ENCODE data around the gene WSB1. TPM values are rescaled to one million over a fixed set of nuclear protein-coding genes. Genes with fewer than 3 reads are reported as not detected.

WSB1 gene
- polyA plus RNA-seq, 2 of the 4 experiments (the other 2 are of a cell fraction): 46.0 to 111 TPM

DNA sequence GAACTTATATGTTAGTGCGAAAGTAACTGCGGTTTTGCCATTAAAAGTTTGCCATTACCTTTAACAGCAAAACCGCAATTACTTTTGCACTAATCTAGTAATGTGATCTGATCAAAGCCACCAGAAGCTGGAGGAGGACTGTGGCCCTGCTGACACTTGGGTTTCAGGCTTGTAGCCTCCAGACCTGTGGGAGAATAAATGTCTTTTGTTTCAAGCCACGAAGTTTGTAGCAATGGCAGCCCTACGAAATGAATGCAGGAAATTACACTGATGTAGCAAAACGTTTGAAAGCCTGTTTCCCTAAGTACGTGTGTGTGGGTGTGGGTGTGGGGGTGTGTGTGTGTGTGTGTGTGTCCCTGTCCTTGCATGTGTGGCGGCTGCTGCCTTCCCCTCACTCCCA is 66.6 kb downstream of the WSB1 start:
- TF ChIP-seq ELK1 (IDR thresholded peaks at IDR 0.05; ENCODE audit: low read depth, low read length): no peak
- TF ChIP-seq NFE2L2 (conservative IDR thresholded peaks at IDR 0.05; ENCODE audit: low read length): no peak
- TF ChIP-seq HOXA7 (CRISPR knock-in tag; IDR thresholded peaks at IDR 0.05): no peak
- TF ChIP-seq BHLHE40 (IDR thresholded peaks at IDR 0.05; ENCODE audit: low read depth, low read length): no peak
- TF ChIP-seq MYC (IDR thresholded peaks at IDR 0.05; ENCODE audit: borderline replicate concordance, low read length): no peak
- TF ChIP-seq MAFK (IDR thresholded peaks at IDR 0.05; ENCODE audit: partially characterized antibody): no peak
- TF ChIP-seq TP53 (CRISPR knock-in tag; IDR thresholded peaks at IDR 0.05): no peak
- TF ChIP-seq, protein P1, sequence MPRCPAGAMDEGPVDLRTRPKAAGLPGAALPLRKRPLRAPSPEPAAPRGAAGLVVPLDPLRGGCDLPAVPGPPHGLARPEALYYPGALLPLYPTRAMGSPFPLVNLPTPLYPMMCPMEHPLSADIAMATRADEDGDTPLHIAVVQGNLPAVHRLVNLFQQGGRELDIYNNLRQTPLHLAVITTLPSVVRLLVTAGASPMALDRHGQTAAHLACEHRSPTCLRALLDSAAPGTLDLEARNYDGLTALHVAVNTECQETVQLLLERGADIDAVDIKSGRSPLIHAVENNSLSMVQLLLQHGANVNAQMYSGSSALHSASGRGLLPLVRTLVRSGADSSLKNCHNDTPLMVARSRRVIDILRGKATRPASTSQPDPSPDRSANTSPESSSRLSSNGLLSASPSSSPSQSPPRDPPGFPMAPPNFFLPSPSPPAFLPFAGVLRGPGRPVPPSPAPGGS (IDR thresholded peaks at IDR 0.05): no peak
- TF ChIP-seq TFCP2L1 (CRISPR knock-in tag; IDR thresholded peaks at IDR 0.05): no peak
- Histone ChIP-seq H3K27ac (no peak overlapping the region), H3K4me1 (peaks cover 11% of the 10 kb centered on the region; the same call in 2 of the 3 replicates), H3K4me2 (no peak overlapping the region), H3K4me3 (no peak overlapping the region), H3K9me3 (no peaks in the 10 kb centered on the region)
- 74% methylated on average over 8 of the region's 8 CpGs for WGBS (ENCODE audit: missing lambda C conversion rate)
- ATAC-seq (no peak), DNase-seq (ENCODE audit: low read depth in 1 of 2, low spot score in 1 of 2) (no peak), FAIRE-seq (no peak)
- POLR2A ChIA-PET: no interaction called here
- CTCF ChIA-PET: interaction anchor here (1.3 to 21.9 kb wide), 4 partner anchors 9 to 238 kb away, joined by 3 to 358 read pairs (median 23); no protein-coding TSS in a partner anchor

- DNase-seq (ENCODE audit: low read depth in 1 of 2, low spot score in 1 of 2) (no peak), FAIRE-seq (no peak), ATAC-seq (no peak)
- no peak for TF ChIP-seq CBX8 (IDR thresholded peaks at IDR 0.05)
- no peak for TF ChIP-seq FOSL2 (IDR thresholded peaks at IDR 0.05)
- TF ChIP-seq FOSL2 (CRISPR knock-in tag; IDR thresholded peaks at IDR 0.05): no peak
- TF ChIP-seq NR3C1 (IDR thresholded peaks at IDR 0.05): no peak
- no peak for TF ChIP-seq ZSCAN20 (CRISPR knock-in tag; IDR thresholded peaks at IDR 0.05)
- TF ChIP-seq ZNF302 (CRISPR knock-in tag; IDR thresholded peaks at IDR 0.05): no peak
- TF ChIP-seq, protein P2, sequence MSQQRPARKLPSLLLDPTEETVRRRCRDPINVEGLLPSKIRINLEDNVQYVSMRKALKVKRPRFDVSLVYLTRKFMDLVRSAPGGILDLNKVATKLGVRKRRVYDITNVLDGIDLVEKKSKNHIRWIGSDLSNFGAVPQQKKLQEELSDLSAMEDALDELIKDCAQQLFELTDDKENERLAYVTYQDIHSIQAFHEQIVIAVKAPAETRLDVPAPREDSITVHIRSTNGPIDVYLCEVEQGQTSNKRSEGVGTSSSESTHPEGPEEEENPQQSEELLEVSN (IDR thresholded peaks at IDR 0.05; ENCODE audit: borderline replicate concordance, low read depth): no peak
- no peak for TF ChIP-seq ELK1 (IDR thresholded peaks at IDR 0.05; ENCODE audit: low read depth, low read length)
- TF ChIP-seq FOXS1 (CRISPR knock-in tag; IDR thresholded peaks at IDR 0.05): no peak
- no peak for TF ChIP-seq HOXA7 (CRISPR knock-in tag; IDR thresholded peaks at IDR 0.05)
- peaks cover 11% of the 10 kb centered on the region; the same call in 2 of the 3 replicates for H3K4me1 ChIP-seq
- no peak overlapping the region for H3K4me3 ChIP-seq
- 59% methylated on average over 2 of the region's 2 CpGs for WGBS (ENCODE audit: missing lambda C conversion rate)
- H3K4me2 ChIP-seq: no peak overlapping the region
- no peak overlapping the region for H3K27ac ChIP-seq
- CTCF ChIA-PET: interaction anchor here (1.2 to 21.9 kb wide), 4 partner anchors 7 to 237 kb away, joined by 3 to 358 read pairs (median 36); no protein-coding TSS in a partner anchor
- no peaks in the 10 kb centered on the region for H3K9me3 ChIP-seq
- POLR2A ChIA-PET: no interaction called here
Measured at GRCh38 chr17:27361695-27362094, 67.8 kb downstream of the WSB1 start.

DNA sequence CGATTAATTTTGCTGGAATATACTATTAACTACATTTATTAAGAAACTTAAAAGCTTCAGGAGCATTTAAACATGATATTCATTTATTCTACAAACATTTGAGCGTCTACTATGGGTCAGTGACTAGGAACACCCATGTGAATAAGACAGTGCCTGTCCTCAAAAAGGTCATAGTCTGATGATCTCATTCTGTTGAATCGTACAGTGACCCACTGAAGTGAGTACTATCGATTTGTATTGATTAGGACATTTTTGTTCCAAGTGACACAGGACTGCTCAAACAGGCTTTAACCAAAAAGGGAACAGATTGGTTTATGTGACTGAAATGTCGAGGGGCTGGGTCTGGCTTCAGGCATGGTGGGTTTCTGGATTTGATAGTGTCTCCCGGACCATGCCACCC is 68.6 kb downstream of the WSB1 start:
- ChIA-PET POLR2A (no interaction called here), CTCF (interaction anchor here (1.0 to 21.9 kb wide), 8 partner anchors 8 to 395 kb away, joined by 3 to 358 read pairs (median 4); no protein-coding TSS in a partner anchor)
- H3K4me3 ChIP-seq: no peak overlapping the region
- no peak for DNase-seq (ENCODE audit: low read depth in 1 of 2, low spot score in 1 of 2)
- 64% methylated on average over 6 of the region's 6 CpGs for WGBS (ENCODE audit: missing lambda C conversion rate)
- no peak overlapping the region for H3K27ac ChIP-seq
- peaks cover 11% of the 10 kb centered on the region; the same call in 2 of the 3 replicates for H3K4me1 ChIP-seq
- FAIRE-seq: no peak
- ATAC-seq: no peak
- no peak overlapping the region for H3K4me2 ChIP-seq
- H3K9me3 ChIP-seq: no peaks in the 10 kb centered on the region
- TF ChIP-seq ZFP36 (IDR thresholded peaks at IDR 0.05; ENCODE audit: borderline replicate concordance, partially characterized antibody): no peak
- no peak for TF ChIP-seq GATA3 (IDR thresholded peaks at IDR 0.05; ENCODE audit: borderline replicate concordance)
- TF ChIP-seq ZNF302 (CRISPR knock-in tag; IDR thresholded peaks at IDR 0.05): no peak
- TF ChIP-seq, protein P3, sequence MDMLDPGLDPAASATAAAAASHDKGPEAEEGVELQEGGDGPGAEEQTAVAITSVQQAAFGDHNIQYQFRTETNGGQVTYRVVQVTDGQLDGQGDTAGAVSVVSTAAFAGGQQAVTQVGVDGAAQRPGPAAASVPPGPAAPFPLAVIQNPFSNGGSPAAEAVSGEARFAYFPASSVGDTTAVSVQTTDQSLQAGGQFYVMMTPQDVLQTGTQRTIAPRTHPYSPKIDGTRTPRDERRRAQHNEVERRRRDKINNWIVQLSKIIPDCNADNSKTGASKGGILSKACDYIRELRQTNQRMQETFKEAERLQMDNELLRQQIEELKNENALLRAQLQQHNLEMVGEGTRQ (IDR thresholded peaks at IDR 0.05): no peak
- TF ChIP-seq PHF8 (IDR thresholded peaks at IDR 0.05; ENCODE audit: borderline replicate concordance, low read depth): no peak
- no peak for TF ChIP-seq CEBPB (IDR thresholded peaks at IDR 0.05)
- TF ChIP-seq CTCF (IDR thresholded peaks at IDR 0.05): no peak
- TF ChIP-seq EHMT2 (IDR thresholded peaks at IDR 0.05; ENCODE audit: low read depth): no peak
- TF ChIP-seq TFCP2L1 (CRISPR knock-in tag; IDR thresholded peaks at IDR 0.05): no peak
- no peak for TF ChIP-seq CBX8 (IDR thresholded peaks at IDR 0.05)
- TF ChIP-seq, protein P1 (IDR thresholded peaks at IDR 0.05): no peak
- TF ChIP-seq ZSCAN20 (CRISPR knock-in tag; IDR thresholded peaks at IDR 0.05): no peak
- no peak for TF ChIP-seq HOXB5 (CRISPR knock-in tag; IDR thresholded peaks at IDR 0.05)
